Nephron progenitor cell (in vitro differentiated cells): ENCODE data around the gene LRRC45.
A peak's percentile ranks its signal among the peaks of the same experiment; 100 is the strongest.

Source experiments
- DNase-seq: peaks from one replicate; pipeline ENCODE4 v3.0.0; 2021
- H3K27ac Mint-ChIP-seq: 2 replicates; pipeline ENCODE4 v1.8.0; 2021; ENCODE audit warnings: mild to moderate bottlenecking, moderate library complexity, mixed read lengths
- H3K27me3 Mint-ChIP-seq: 2 replicates; pipeline ENCODE4 v1.8.0; 2021; ENCODE audit warnings: mild to moderate bottlenecking, low read depth, mixed read lengths; ENCODE audit not compliant: poor library complexity
- H3K36me3 Mint-ChIP-seq: 2 replicates; pipeline ENCODE4 v1.8.0; 2021; ENCODE audit warnings: low read depth, mixed read lengths
- H3K4me1 Mint-ChIP-seq: 2 replicates; pipeline ENCODE4 v1.8.0; 2021; ENCODE audit warnings: mixed read lengths
- H3K4me3 Mint-ChIP-seq: 2 replicates; pipeline ENCODE4 v1.8.0; 2021; ENCODE audit warnings: mild to moderate bottlenecking, moderate library complexity, mixed read lengths
- H3K9me3 Mint-ChIP-seq: 2 replicates; pipeline ENCODE4 v1.8.0; 2021; ENCODE audit warnings: mild to moderate bottlenecking, moderate library complexity, mixed read lengths
- TF ChIP-seq, protein P1 (sequence below): fragments of 200-600 bp; sonication (generic); IDR thresholded peaks from 2 replicates; pipeline ENCODE4 v1.5.0; 2021; ENCODE audit warnings: antibody characterized with exemption

Gene LRRC45

DNA sequence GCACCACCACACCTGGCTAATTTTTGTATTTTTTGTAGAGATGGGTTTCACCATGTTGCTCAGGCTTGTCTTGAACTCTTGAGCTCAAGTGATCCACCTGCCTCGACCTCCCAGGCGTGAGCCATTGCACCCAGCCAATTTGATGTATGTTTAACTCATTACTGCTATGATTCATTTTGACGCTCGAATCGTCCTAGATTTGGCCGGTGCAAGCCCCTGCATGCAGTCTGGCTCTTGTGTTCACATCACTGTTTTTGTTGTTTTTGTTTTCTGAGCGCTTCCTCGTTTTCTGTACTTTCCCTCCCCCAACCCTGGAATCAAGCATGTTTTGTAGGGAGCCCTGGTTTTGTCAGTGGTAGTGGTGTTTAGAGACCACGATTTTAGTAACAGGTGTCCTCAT is 50.3 kb downstream of the LRRC45 start:
- DNase-seq, result no peak
- peaks cover 16% of the 10 kb centered on the region for H3K9me3 Mint-ChIP-seq
- H3K36me3 Mint-ChIP-seq, result peaks cover 5% of the 10 kb centered on the region
- H3K4me3 Mint-ChIP-seq, result no peak overlapping the region
- TF ChIP-seq, protein P1, sequence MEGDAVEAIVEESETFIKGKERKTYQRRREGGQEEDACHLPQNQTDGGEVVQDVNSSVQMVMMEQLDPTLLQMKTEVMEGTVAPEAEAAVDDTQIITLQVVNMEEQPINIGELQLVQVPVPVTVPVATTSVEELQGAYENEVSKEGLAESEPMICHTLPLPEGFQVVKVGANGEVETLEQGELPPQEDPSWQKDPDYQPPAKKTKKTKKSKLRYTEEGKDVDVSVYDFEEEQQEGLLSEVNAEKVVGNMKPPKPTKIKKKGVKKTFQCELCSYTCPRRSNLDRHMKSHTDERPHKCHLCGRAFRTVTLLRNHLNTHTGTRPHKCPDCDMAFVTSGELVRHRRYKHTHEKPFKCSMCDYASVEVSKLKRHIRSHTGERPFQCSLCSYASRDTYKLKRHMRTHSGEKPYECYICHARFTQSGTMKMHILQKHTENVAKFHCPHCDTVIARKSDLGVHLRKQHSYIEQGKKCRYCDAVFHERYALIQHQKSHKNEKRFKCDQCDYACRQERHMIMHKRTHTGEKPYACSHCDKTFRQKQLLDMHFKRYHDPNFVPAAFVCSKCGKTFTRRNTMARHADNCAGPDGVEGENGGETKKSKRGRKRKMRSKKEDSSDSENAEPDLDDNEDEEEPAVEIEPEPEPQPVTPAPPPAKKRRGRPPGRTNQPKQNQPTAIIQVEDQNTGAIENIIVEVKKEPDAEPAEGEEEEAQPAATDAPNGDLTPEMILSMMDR, result no peak
- H3K4me1 Mint-ChIP-seq, result peaks cover 11% of the 10 kb centered on the region
- no peak overlapping the region for H3K27ac Mint-ChIP-seq
- peaks cover 47% of the 10 kb centered on the region for H3K27me3 Mint-ChIP-seq

DNA sequence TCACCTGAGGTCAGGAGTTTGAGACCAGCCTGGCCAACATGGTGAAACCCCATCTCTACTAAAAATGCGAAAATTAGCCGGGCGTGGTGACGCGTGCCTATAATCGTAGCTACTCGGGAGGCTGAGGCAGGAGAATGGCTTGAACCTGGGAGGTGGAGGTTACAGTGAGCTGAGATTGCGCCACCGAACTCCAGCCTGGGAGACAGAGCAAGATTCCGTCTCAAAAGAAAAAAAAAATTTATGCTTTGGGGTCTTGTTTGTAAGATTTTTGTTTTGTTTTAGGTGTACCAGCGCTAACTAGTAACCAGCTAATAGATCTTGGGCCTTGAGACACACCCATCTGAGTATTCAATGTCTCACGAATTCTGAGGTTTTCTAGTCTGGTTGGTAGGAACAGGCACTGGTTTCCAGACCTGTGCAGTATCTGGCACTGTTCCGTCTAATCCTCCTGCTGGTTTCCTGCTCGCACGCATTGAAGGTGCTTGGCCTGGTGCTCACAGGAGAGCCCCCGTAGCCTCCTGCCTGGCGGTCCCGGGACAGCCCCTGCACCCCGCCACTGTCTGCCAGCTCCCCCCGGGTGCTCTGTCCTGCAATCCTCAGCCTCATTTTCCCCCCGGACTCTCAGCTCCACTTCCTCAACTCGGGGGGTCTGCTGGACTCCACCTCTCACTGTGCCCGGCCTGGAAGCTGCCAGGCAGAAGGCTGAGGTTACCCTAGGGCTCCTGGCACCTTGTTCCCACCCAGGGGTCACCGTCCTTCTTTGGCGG is 53.1 kb downstream of the LRRC45 start:
- Mint-ChIP-seq H3K27ac (peak overlapping the region; percentile 88), H3K27me3 (peaks cover 25% of the 10 kb centered on the region), H3K4me1 (peaks cover 11% of the 10 kb centered on the region), H3K4me3 (no peak overlapping the region), H3K9me3 (peaks cover 16% of the 10 kb centered on the region), H3K36me3 (peaks cover 5% of the 10 kb centered on the region)
- TF ChIP-seq, protein P1, result no peak
- DNase-seq, result no peak

DNA sequence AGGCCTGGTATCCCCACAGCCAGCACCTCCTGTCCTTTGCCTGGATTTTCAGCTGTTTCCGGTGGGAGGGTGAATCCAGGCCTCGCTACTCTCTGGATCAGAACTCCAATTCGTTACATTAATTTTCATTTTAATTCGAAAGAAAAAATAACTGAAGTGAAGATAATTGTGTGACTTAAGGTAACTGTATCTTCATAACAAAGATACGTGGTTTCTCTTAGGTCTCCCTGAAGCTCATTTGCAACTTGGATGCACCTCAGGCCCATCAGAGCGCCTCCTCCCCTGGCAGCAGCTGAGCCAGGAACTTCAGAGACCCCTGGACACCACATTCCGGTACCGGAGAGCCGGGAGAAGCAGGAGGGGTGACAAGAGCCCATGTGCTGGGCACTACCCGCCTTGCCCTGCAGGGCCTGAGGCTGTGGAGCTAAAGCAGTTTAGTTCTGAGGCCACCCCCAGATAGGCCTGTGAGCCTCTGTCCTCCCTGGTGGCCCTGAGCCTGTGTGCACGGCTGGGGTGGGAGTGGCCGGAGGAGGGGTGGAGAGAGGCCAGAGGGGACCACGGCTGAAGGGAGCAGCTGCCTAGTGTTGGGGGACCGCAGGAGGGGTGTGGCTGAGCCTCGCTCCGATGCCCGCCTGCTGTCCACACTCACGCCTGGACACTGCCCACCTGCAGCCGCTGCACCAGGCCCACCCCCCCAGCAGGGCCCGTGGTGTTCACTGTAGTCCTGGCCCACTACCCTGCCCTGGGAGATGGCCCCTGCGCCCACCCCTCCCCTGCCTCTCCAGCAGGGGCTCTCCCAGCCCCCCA is 53.9 kb downstream of the LRRC45 start:
- Mint-ChIP-seq H3K27me3 (peaks cover 25% of the 10 kb centered on the region), H3K9me3 (peaks cover 16% of the 10 kb centered on the region), H3K4me3 (no peak overlapping the region), H3K36me3 (peaks cover 5% of the 10 kb centered on the region), H3K4me1 (peaks cover 11% of the 10 kb centered on the region), H3K27ac (peak overlapping the region; percentile 88)
- TF ChIP-seq, protein P1, result no peak
- peak; percentile 39 for DNase-seq

DNA sequence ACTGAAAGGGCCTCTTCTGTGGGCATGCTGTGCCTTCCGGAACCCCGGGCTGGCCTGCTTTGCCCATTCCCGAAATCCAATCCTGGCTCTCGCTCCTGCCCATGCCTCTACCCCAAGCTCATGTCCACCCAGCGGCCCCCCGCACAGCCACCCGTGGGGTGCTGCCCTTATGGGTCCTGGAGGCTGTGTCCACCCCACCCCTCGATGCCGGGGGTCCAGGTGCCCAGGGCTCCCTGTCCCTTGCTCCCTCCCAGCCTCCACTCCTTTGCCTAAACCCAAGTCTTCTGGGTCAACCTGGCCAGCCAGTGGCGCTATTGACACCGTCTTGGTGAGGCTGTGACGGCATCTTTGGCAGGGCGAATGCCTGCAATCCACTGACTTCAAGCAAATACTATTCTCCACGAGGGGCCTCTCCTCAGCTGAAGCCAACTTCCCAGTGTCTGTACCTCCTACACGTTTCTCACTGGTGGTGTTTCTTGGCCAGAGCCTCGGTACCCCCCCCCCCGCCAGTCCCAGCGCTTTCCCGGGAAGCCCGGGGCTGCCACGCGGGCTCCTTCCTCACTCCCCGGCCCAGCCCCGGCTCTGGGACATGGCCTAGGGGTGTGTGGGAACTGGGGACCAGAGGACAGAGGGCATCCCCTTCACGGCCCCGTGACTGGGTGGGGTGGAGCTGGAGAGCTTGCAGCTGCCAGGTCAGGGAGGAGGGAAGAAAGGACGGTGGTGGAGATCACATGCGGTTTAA is 54.7 kb downstream of the LRRC45 start:
- peaks cover 17% of the 10 kb centered on the region for H3K27me3 Mint-ChIP-seq
- no peak for DNase-seq
- H3K4me3 Mint-ChIP-seq, result no peak overlapping the region
- peak overlapping the region; percentile 41 for H3K27ac Mint-ChIP-seq
- TF ChIP-seq, protein P1, result no peak
- H3K36me3 Mint-ChIP-seq, result peaks cover 5% of the 10 kb centered on the region
- peaks cover 12% of the 10 kb centered on the region for H3K9me3 Mint-ChIP-seq
- peaks cover 11% of the 10 kb centered on the region for H3K4me1 Mint-ChIP-seq

DNA sequence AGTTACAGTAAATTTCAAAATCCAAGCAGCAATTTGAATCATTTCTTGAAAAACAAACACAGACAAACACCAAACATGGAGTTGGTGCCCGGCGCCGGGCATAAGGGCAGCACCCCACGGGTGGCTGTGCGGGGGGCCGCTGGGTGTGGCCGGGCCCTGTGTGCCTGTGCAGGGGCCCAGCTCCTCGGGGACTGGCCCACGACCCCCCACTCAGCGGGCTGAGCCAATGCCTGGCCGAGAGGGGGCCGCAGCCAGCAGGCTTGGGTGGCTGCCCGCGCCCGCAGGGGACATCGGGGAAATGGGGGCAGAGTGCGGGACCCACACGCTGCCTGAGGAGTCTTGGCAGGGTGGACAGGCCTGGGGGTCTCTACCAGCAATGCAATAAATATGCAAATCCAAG is 55.3 kb downstream of the LRRC45 start:
- Mint-ChIP-seq H3K27ac (peak overlapping the region; percentile 41), H3K4me3 (no peak overlapping the region), H3K9me3 (peaks cover 10% of the 10 kb centered on the region), H3K4me1 (peaks cover 11% of the 10 kb centered on the region), H3K27me3 (peaks cover 12% of the 10 kb centered on the region), H3K36me3 (peaks cover 5% of the 10 kb centered on the region)
- TF ChIP-seq, protein P1, result no peak
- DNase-seq, result no peak
